ENCODE measurements around the gene FAM162B. TPM values are rescaled to one million over a fixed set of nuclear protein-coding genes. Genes with fewer than 3 reads are reported as not detected.
A peak's percentile ranks its signal among the peaks of the same experiment; 100 is the strongest.
"Not testable (repeated sequence)": the region's sequence is repeated elsewhere in the genome, so short reads cannot be mapped to it uniquely, and the experiment has no call there.

The FAM162B gene
- total RNA-seq: 5.1 TPM

GRCh38 chr6:116764961-116765841 lies at the start of gene FAM162B:
Gene FAM162B (minus strand): TSS chr6:116765719. CDS start chr6:116765576, 143 bp downstream.
- no peak for DNase-seq

DNA sequence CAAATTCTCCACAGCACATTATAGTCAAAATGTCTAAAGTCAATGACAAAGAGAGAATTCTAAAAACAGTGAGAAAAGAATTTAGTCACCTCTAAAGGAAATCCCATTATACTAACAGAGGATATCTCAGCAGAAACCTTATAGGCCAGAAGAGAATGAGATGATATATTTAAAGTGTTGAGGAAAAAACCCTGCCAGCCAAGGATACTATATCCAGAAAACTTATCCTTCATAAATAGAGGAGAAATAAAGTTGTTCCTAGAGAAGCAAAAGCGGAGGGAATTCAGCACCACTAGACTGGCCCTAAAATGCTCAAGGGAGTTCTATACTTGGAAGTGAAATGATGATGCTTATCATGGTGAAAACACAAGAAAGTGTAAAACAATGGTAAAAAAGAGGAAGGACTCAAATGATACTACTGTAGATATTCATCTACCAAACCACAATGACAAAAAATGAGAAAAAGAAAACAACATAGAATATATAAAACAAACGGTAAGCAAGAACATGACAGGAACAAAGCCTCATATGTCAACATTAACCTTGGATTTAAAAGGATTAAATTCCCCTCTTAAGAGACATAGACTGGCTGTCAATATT lies 46.6 kb upstream of the FAM162B start:
- DNase-seq: no peak

DNA sequence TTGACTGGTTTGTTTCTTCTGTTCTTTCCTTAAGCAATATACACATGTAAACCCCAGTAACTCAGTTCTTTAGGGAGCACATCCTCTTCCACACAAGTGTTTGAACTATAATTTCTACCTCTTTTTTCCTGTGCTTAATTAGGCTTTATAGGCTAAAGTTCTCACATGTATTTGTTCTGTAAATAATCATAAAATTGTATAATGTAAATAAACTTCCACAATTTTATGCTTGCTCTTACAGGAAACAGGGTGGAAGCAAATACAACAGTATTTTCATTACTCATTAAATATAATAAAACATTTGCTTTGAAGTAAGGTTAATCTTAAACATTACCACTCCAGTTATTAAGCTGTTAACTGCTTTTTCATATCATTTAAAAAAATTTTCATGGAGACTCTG lies 36.5 kb upstream of the FAM162B start:
- no peak for DNase-seq

GRCh38 chr6:116799945-116800344 lies 34.4 kb upstream of the FAM162B start:
- no peak for DNase-seq

GRCh38 chr6:116797585-116797984 lies 32.1 kb upstream of the FAM162B start:
- no peak for DNase-seq

- DNase-seq: no peak
Measured at GRCh38 chr6:116793224-116793623, 27.7 kb upstream of the FAM162B start.

- no peak for DNase-seq
Measured at GRCh38 chr6:116783852-116784251, 18.3 kb upstream of the FAM162B start.

DNA sequence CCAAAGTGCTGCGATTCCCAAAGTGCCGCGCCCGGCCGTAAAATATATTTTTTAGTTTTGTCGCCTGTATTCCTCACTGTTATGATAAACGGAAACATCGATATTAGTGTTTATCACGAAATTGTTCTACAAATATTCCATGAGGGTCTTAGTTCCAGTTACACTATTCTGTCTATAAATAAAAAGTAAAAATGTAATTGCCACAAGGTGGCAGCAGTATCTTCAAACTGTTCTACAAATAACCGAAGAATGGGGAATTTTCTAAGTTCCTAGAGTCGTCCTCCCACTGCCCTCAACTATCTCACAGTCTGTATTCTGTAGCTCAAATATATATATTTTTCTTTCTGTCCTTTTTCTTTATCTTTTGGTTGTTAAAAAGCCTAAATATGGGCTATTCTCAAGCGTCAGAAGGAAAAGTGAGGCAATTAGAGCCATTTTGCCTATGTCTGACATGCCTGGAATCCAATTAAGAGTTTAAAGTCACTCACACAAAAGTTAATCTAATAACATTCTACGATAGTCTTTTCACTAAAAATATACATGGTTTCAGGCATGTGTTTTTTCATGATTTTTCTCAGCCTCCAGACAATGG lies 14.2 kb upstream of the FAM162B start:
- no peak for DNase-seq

GRCh38 chr6:116773886-116774285 lies 8.4 kb upstream of the FAM162B start:
- DNase-seq: no peak

- DNase-seq: no peak
Measured at GRCh38 chr6:116772450-116772849, 6.9 kb upstream of the FAM162B start.

DNA sequence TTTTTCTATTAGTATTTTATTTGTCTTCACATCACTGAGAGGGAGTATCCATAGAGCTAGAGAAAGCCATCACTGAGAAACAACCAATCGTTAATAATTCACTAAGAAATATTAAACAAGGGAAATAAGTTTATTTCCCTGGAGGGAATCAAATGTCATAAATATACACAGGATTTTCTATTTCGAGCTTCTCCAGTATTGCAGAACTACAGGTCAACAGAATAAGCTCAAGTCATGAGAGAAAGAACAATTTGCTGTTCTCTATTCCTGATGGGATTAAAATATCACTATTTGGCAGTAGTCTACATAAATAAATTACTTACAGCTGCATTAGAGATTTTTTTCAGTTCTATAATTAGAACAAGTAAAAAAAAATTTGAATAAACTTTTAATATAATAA lies 2.2 kb upstream of the FAM162B start:
- peak; percentile 37 for DNase-seq

GRCh38 chr6:116766506-116767176 lies 1.1 kb upstream of the FAM162B start:
- no peak for DNase-seq

GRCh38 chr6:116764629-116764960 lies 924 bp downstream of the FAM162B start:
- no peak for DNase-seq

- DNase-seq: no peak
Measured at GRCh38 chr6:116763906-116764628, 1.5 kb downstream of the FAM162B start.

- DNase-seq: no peak
Measured at GRCh38 chr6:116763048-116763447, 2.5 kb downstream of the FAM162B start.

DNA sequence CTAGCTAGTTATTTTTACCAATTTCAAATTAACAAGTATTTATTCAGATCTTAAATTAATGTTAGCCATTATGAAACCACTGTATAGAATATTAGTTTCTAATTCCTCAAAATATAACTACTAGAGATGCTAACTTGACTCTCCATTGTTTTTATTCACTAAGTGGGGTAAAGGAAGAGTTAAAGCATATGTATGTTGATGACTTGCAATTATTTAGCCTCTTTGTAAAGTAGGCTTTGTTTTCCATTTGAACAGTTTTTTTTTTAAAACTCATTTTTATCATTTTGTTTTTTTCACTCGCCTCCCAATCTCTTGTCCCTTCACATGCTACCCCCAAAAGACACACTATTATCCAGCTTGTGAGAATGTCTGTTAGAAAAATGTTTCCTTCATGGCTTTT lies 3.3 kb downstream of the FAM162B start:
- no peak for DNase-seq

DNA sequence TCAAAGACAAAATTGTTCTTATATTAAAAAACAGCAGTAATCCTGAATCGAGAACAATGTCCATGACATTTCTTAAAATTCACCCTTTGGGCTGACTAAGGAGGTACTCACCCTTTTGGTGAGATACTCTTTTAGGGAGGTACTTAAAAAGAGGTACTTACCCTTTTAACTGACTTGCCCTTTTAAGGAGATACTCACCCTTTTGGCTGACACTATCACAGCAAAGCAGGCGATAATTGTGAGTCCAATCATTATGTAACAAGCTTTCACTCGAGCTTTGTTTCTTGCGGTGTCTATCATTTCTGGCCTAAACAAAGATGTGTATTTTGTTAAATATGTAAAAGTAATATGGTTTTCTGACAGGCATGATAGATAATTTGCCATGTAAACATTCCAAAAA lies 3.7 kb downstream of the FAM162B start:
- no peak for DNase-seq

GRCh38 chr6:116745176-116745575 lies 20.3 kb downstream of the FAM162B start:
- DNase-seq: no peak

- DNase-seq: no peak
Measured at GRCh38 chr6:116741571-116741970, 23.9 kb downstream of the FAM162B start.

GRCh38 chr6:116740486-116740885 lies 25.0 kb downstream of the FAM162B start:
- DNase-seq: not testable (repeated sequence)

GRCh38 chr6:116737004-116737403 lies 28.5 kb downstream of the FAM162B start:
- no peak for DNase-seq

DNA sequence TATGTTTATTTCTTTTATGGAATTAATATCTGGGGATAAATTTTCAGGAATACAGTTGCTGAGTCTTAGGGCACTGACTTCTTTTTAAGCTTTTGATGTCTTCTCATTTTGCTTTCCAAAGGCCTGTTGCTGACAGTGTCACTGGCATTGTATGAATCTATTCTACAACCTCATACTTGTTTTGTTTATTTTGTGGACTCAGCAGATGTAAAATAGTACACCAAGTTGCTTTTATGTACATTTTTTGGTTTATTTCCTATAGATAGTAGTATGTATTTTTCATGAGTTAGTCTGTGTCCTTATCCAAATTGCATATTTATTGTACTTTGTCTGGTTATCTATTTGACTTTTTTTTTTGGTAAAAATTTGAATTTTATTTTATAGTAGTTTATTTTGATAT lies 35.0 kb downstream of the FAM162B start:
- DNase-seq: no peak

Measured in skin of body (tissue), 2 donors.